Sigmoid colon (tissue), 7 donors: ENCODE results near the gene KRTAP10-11. TPM values are rescaled to one million over a fixed set of nuclear protein-coding genes. Genes with fewer than 3 reads are reported as not detected.

Experiments
- DNase-seq: peaks from one replicate; pipeline ENCODE4 v3.0.0-alpha.2; 2019
- H3K27ac ChIP-seq, 4 donors: fragments of 200-600 bp; sonication (generic); one replicate each; pipeline ENCODE4 v1.5.1; 2016 to 2019; ENCODE audit warnings: mild to moderate bottlenecking in 1 of 4
- H3K27me3 ChIP-seq, 3 donors: fragments of 200-600 bp; sonication (generic); one replicate each; pipeline ENCODE4 v1.5.1; 2019; ENCODE audit warnings: mild to moderate bottlenecking in 1 of 3
- H3K36me3 ChIP-seq, 4 donors: fragments of 200-600 bp; sonication (generic); one replicate each; pipeline ENCODE4 v1.5.1; 2016 to 2019
- H3K4me1 ChIP-seq, 4 donors: fragments of 200-600 bp; sonication (generic); one replicate each; pipeline ENCODE4 v1.5.1; 2017 to 2019
- H3K4me3 ChIP-seq, 4 donors: fragments of 200-600 bp; sonication (generic); one replicate each; pipeline ENCODE4 v1.5.1; 2017 to 2019; ENCODE audit warnings: mild to moderate bottlenecking in 2 of 4, moderate library complexity in 1 of 4
- H3K9me3 ChIP-seq, 4 donors: fragments of 200-600 bp in 3 of 4; sonication (generic) in 3 of 4; one replicate each; pipeline versions ENCODE4 v1.5.1 to v1.6.1; 2013 to 2019
- CTCF ChIP-seq, 4 experiments: fragments of 450-650 bp in 3 of 4; fragments of 200-600 bp in 1 of 4; IDR thresholded peaks; one replicate each; pipeline ENCODE4 v1.5.1; 2016 to 2019; ENCODE audit warnings: antibody characterized with exemption in 4 of 4, mild to moderate bottlenecking in 3 of 4, moderate library complexity in 2 of 4
- EP300 ChIP-seq, 4 donors: sonication (generic); formaldehyde crosslinking; IDR thresholded peaks; one replicate each; pipeline ENCODE4 v1.6.1; 2017; ENCODE audit warnings: antibody characterized with exemption in 4 of 4
- POLR2A ChIP-seq, 2 donors: fragments of 450-650 bp; IDR thresholded peaks; one replicate each; pipeline ENCODE4 v1.6.1; 2016; ENCODE audit warnings: antibody characterized with exemption in 2 of 2, mild to moderate bottlenecking in 2 of 2, moderate library complexity in 2 of 2
- POLR2AphosphoS5 ChIP-seq, 4 donors: sonication (generic); formaldehyde crosslinking; IDR thresholded peaks; one replicate each; pipeline ENCODE4 v1.6.1; 2017; ENCODE audit warnings: antibody characterized with exemption in 4 of 4
- WGBS, 2 donors: extraction: QIAGEN DNeasy Blood & Tissue Kit; methylation state at CpG; one replicate each; pipeline ENCODE4 v1.1.7; 2013; 5-methylcytosine and 5-hydroxymethylcytosine counted together
- intact Hi-C: fragments of 100-400 bp; cut with DNase I; formaldehyde crosslinking; loops from one replicate; pipeline ENCODE4 v1.15.1; 2023
- polyA plus RNA-seq, 3 donors: library from polyadenylated mRNA; stranded (reverse); fragments of 200-250 nt; gene quantifications; one replicate each; pipeline ENCODE4 v1.2.3, GENCODE V29; 2013
- total RNA-seq, 4 donors: library from RNA; depleted of rRNA; stranded (reverse); fragments of >200 nt; gene quantifications; one replicate each; pipeline ENCODE4 v1.1.0, GENCODE V29; 2016
- donor health status: healthy with polysubstance abuse.
- donor health status: Bipolar disorder and iron deficiency.
- donor health status: healthy.

KRTAP10-11 gene
- total and polyA plus RNA-seq, 7 donors, result not detected

- peaks cover 0 to 3% (median 0%) of the 10 kb centered on the region in 4 donors for H3K9me3 ChIP-seq
- H3K27ac ChIP-seq, result no peak overlapping the region
- no peak for DNase-seq
- peaks cover 0 to 5% (median 0%) of the 10 kb centered on the region in 3 donors for H3K27me3 ChIP-seq
- no peaks in the 10 kb centered on the region for H3K4me1 ChIP-seq
- no peaks in the 10 kb centered on the region for H3K36me3 ChIP-seq
- intact Hi-C loops, result no loop called here
- H3K4me3 ChIP-seq, result no peak overlapping the region
- no peak for TF ChIP-seq CTCF (IDR thresholded peaks at IDR 0.05)
- no peak for TF ChIP-seq POLR2A (IDR thresholded peaks at IDR 0.05)
- no peak for TF ChIP-seq EP300 (IDR thresholded peaks at IDR 0.05)
- no peak for TF ChIP-seq POLR2AphosphoS5 (IDR thresholded peaks at IDR 0.05)
- 90 to 95% methylated on average over 13 of the region's 13 CpGs for WGBS, 2 donors
Measured at GRCh38 chr21:44677881-44678280, 31.7 kb downstream of the KRTAP10-11 start.

GRCh38 chr21:44681152-44681551 lies 34.9 kb downstream of the KRTAP10-11 start:
- intact Hi-C loops, result no loop called here
- 70 to 78% methylated on average over 11 of the region's 11 CpGs for WGBS, 2 donors

GRCh38 chr21:44681861-44682579 lies 35.8 kb downstream of the KRTAP10-11 start, which contains the start of gene KRTAP12-1:
Gene KRTAP12-1 (minus strand): TSS chr21:44682163. CDS start chr21:44682123, 40 bp downstream.
- no peak for DNase-seq
- H3K4me1 ChIP-seq, result no peaks in the 10 kb centered on the region
- intact Hi-C loops, result no loop called here
- no peak within 1 kb of the TSS for H3K4me3 ChIP-seq
- no peak within 1 kb of the TSS for H3K27ac ChIP-seq
- TF ChIP-seq CTCF (IDR thresholded peaks at IDR 0.05) (no peak), EP300 (IDR thresholded peaks at IDR 0.05) (no peak), POLR2AphosphoS5 (IDR thresholded peaks at IDR 0.05) (no peak), POLR2A (IDR thresholded peaks at IDR 0.05) (no peak)
- WGBS, 2 donors, result 73 to 78% methylated on average over 23 of the region's 23 CpGs
- no peaks in the 10 kb centered on the region for H3K36me3 ChIP-seq
- no peaks in the 10 kb centered on the region for H3K9me3 ChIP-seq
- peaks cover 0 to 19% (median 5%) of the 10 kb centered on the region in 3 donors for H3K27me3 ChIP-seq

More at GRCh38 chr21:44681152-44681551, 34.9 kb downstream of the KRTAP10-11 start:
- DNase-seq, result no peak
- H3K27me3 ChIP-seq, result peaks cover 0 to 11% (median 0%) of the 10 kb centered on the region in 3 donors
- H3K4me1 ChIP-seq, result no peaks in the 10 kb centered on the region
- no peaks in the 10 kb centered on the region for H3K9me3 ChIP-seq
- no peak overlapping the region for H3K27ac ChIP-seq
- TF ChIP-seq POLR2AphosphoS5 (IDR thresholded peaks at IDR 0.05), result no peak
- TF ChIP-seq POLR2A (IDR thresholded peaks at IDR 0.05), result no peak
- TF ChIP-seq CTCF (IDR thresholded peaks at IDR 0.05), result no peak
- TF ChIP-seq EP300 (IDR thresholded peaks at IDR 0.05), result no peak
- H3K4me3 ChIP-seq, result no peak overlapping the region
- H3K36me3 ChIP-seq, result no peaks in the 10 kb centered on the region

- Histone ChIP-seq H3K9me3 (no peaks in the 10 kb centered on the region), H3K36me3 (no peaks in the 10 kb centered on the region), H3K27ac (no peak overlapping the region), H3K27me3 (peaks cover 0 to 26% (median 8%) of the 10 kb centered on the region in 3 donors), H3K4me3 (no peak overlapping the region), H3K4me1 (no peaks in the 10 kb centered on the region)
- no peak for DNase-seq
- 80 to 81% methylated on average over 15 of the region's 15 CpGs for WGBS, 2 donors
- no peak for TF ChIP-seq CTCF (IDR thresholded peaks at IDR 0.05)
- no peak for TF ChIP-seq POLR2A (IDR thresholded peaks at IDR 0.05)
- no peak for TF ChIP-seq EP300 (IDR thresholded peaks at IDR 0.05)
- TF ChIP-seq POLR2AphosphoS5 (IDR thresholded peaks at IDR 0.05), result no peak
- intact Hi-C loops, result no loop called here
Measured at GRCh38 chr21:44682580-44683151, 36.5 kb downstream of the KRTAP10-11 start.
